Measurements from ENCODE around the gene C6orf89. TPM values are rescaled to one million over a fixed set of nuclear protein-coding genes. Genes with fewer than 3 reads are reported as not detected.

Gene C6orf89
- total RNA-seq, 2 donors from 2014 or later, result 13.9 to 16.8 TPM

GRCh38 chr6:36897609-36898008 lies 11.9 kb downstream of the C6orf89 start:
- DNase-seq, result peak; percentile 69
- peaks cover 6% of the 10 kb centered on the region for H3K36me3 Mint-ChIP-seq (ENCODE audit: low read depth)
- Histone ChIP-seq H3K4me3 (ENCODE audit: low read length) (no peak overlapping the region), H3K9ac (ENCODE audit: extremely low read depth, low read length, poor library complexity, severe bottlenecking) (no peak overlapping the region), H3K27ac (ENCODE audit: low read depth, low read length) (no peak overlapping the region), H3K9me3 (ENCODE audit: control insufficient read depth, low read length) (no peaks in the 10 kb centered on the region), H3K36me3 (ENCODE audit: control insufficient read depth, insufficient read depth, low read length) (peaks cover 3% of the 10 kb centered on the region), H3K27me3 (ENCODE audit: control insufficient read depth, insufficient read depth, low read length, poor library complexity, severe bottlenecking) (no peaks in the 10 kb centered on the region), H3K4me1 (ENCODE audit: control insufficient read depth, insufficient read depth, low read length) (no peaks in the 10 kb centered on the region)
- H3K4me3 Mint-ChIP-seq, result no peak overlapping the region
- H3K27me3 Mint-ChIP-seq (ENCODE audit: insufficient read depth), result no peaks in the 10 kb centered on the region
- no peaks in the 10 kb centered on the region for H3K9me3 Mint-ChIP-seq
- TF ChIP-seq, protein P1, sequence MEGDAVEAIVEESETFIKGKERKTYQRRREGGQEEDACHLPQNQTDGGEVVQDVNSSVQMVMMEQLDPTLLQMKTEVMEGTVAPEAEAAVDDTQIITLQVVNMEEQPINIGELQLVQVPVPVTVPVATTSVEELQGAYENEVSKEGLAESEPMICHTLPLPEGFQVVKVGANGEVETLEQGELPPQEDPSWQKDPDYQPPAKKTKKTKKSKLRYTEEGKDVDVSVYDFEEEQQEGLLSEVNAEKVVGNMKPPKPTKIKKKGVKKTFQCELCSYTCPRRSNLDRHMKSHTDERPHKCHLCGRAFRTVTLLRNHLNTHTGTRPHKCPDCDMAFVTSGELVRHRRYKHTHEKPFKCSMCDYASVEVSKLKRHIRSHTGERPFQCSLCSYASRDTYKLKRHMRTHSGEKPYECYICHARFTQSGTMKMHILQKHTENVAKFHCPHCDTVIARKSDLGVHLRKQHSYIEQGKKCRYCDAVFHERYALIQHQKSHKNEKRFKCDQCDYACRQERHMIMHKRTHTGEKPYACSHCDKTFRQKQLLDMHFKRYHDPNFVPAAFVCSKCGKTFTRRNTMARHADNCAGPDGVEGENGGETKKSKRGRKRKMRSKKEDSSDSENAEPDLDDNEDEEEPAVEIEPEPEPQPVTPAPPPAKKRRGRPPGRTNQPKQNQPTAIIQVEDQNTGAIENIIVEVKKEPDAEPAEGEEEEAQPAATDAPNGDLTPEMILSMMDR (conservative IDR thresholded peaks at IDR 0.05), result peak; percentile 66
- no peaks in the 10 kb centered on the region for H3K4me1 Mint-ChIP-seq
- no peak overlapping the region for H3K27ac Mint-ChIP-seq
- WGBS, 2 experiments (ENCODE audit: insufficient coverage in 1 of 2, insufficient read length in 1 of 2), result 75 to 85% methylated on average over 4 to 5 of the region's 6 CpGs

- 92 to 100% methylated on average over 4 of the region's 4 CpGs for WGBS, 2 experiments (ENCODE audit: insufficient coverage in 1 of 2, insufficient read length in 1 of 2)
- H3K27ac ChIP-seq (ENCODE audit: low read depth, low read length), result no peak overlapping the region
Observed at GRCh38 chr6:36904114-36904513, 18.4 kb downstream of the C6orf89 start.

DNA sequence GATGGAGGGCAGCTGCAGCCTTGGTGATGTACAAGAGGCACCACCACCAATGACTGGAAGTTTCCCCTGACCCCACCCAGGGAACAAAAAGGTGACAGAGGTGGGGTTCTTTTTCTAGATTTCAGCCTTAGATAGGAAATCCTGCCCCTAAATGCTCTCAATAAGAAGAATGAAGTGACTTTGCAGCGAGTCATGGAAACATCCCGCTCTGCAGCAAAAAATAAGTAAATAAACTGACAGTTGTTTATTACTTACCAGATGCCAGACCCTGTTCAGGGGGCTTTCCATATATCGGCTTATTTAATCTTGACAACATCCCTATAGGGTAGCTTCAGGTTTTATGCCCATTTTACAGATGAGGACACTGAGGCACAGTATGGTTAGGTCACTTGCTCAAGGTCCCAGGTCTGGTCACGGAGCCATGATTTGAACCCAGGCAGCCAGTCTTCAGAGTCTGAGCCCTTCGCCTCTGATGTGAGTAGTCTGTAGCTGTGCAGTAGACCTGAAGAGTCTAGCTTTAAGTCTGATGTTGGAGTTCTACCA lies 19.2 kb downstream of the C6orf89 start:
- Histone ChIP-seq H3K36me3 (ENCODE audit: control insufficient read depth, insufficient read depth, low read length) (peaks cover 7% of the 10 kb centered on the region), H3K9ac (ENCODE audit: extremely low read depth, low read length, poor library complexity, severe bottlenecking) (no peak overlapping the region), H3K4me1 (ENCODE audit: control insufficient read depth, insufficient read depth, low read length) (no peaks in the 10 kb centered on the region), H3K4me3 (ENCODE audit: low read length) (no peak overlapping the region), H3K9me3 (ENCODE audit: control insufficient read depth, low read length) (no peaks in the 10 kb centered on the region), H3K27me3 (ENCODE audit: control insufficient read depth, insufficient read depth, low read length, poor library complexity, severe bottlenecking) (no peaks in the 10 kb centered on the region), H3K27ac (ENCODE audit: low read depth, low read length) (no peak overlapping the region)
- Mint-ChIP-seq H3K4me1 (no peaks in the 10 kb centered on the region), H3K9me3 (no peaks in the 10 kb centered on the region), H3K4me3 (no peak overlapping the region), H3K27me3 (ENCODE audit: insufficient read depth) (no peaks in the 10 kb centered on the region), H3K27ac (no peak overlapping the region), H3K36me3 (ENCODE audit: low read depth) (peaks cover 11% of the 10 kb centered on the region)
- WGBS, 2 experiments (ENCODE audit: insufficient coverage in 1 of 2, insufficient read length in 1 of 2), result 95 to 98% methylated on average over 4 to 5 of the region's 5 CpGs
- DNase-seq, result no peak
- TF ChIP-seq, protein P1 (conservative IDR thresholded peaks at IDR 0.05), result no peak

More at GRCh38 chr6:36904114-36904513, 18.4 kb downstream of the C6orf89 start:
- Histone ChIP-seq H3K9ac (ENCODE audit: extremely low read depth, low read length, poor library complexity, severe bottlenecking) (no peak overlapping the region), H3K4me3 (ENCODE audit: low read length) (no peak overlapping the region), H3K36me3 (ENCODE audit: control insufficient read depth, insufficient read depth, low read length) (peaks cover 7% of the 10 kb centered on the region), H3K4me1 (ENCODE audit: control insufficient read depth, insufficient read depth, low read length) (no peaks in the 10 kb centered on the region), H3K27me3 (ENCODE audit: control insufficient read depth, insufficient read depth, low read length, poor library complexity, severe bottlenecking) (no peaks in the 10 kb centered on the region), H3K9me3 (ENCODE audit: control insufficient read depth, low read length) (no peaks in the 10 kb centered on the region)
- TF ChIP-seq, protein P1 (conservative IDR thresholded peaks at IDR 0.05), result no peak
- Mint-ChIP-seq H3K4me1 (no peaks in the 10 kb centered on the region), H3K36me3 (ENCODE audit: low read depth) (peaks cover 11% of the 10 kb centered on the region), H3K9me3 (no peaks in the 10 kb centered on the region), H3K27me3 (ENCODE audit: insufficient read depth) (no peaks in the 10 kb centered on the region), H3K4me3 (no peak overlapping the region), H3K27ac (no peak overlapping the region)
- DNase-seq, result no peak

Data from endodermal cell (in vitro differentiated cells).